Neural progenitor cell (in vitro differentiated cells): ENCODE results near the gene AVP. TPM values are rescaled to one million over a fixed set of nuclear protein-coding genes. Genes with fewer than 3 reads are reported as not detected.

Experiments used
- DNase-seq: peaks from one replicate; pipeline ENCODE4 v3.0.0-alpha.2; 2016; ENCODE audit warnings: low spot score
- H2AFZ ChIP-seq: fragments of 200-600 bp; sonication (generic); replicated peaks from 2 replicates; pipeline ENCODE4 v1.6.1; 2016; ENCODE audit warnings: antibody characterized with exemption
- H3F3A ChIP-seq: fragments of 200-600 bp; sonication (generic); 2 replicates; pipeline ENCODE4 v1.6.1; 2016; ENCODE audit warnings: antibody characterized with exemption, low read depth
- H3K27ac ChIP-seq: fragments of 200-600 bp; sonication (generic); 2 replicates; pipeline ENCODE4 v1.5.1; 2016; ENCODE audit warnings: mild to moderate bottlenecking
- H3K27me3 ChIP-seq: fragments of 200-600 bp; sonication (generic); 2 replicates; pipeline ENCODE4 v1.6.1; 2016; ENCODE audit warnings: mild to moderate bottlenecking, moderate library complexity
- H3K36me3 ChIP-seq: fragments of 200-600 bp; sonication (generic); 2 replicates; pipeline ENCODE4 v1.5.1; 2016
- H3K4me1 ChIP-seq: fragments of 200-600 bp; sonication (generic); 2 replicates; pipeline ENCODE4 v1.6.1; 2016; ENCODE audit warnings: mixed run types
- H3K4me2 ChIP-seq: fragments of 200-600 bp; sonication (generic); 2 replicates; pipeline ENCODE4 v1.6.1; 2016
- H3K4me3 ChIP-seq: fragments of 200-600 bp; sonication (generic); 2 replicates; pipeline ENCODE4 v1.5.1; 2016
- H3K79me2 ChIP-seq: fragments of 200-600 bp; sonication (generic); 2 replicates; pipeline ENCODE4 v1.6.1; 2016; ENCODE audit warnings: low read depth
- H3K9ac ChIP-seq: fragments of 200-600 bp; sonication (generic); 2 replicates; pipeline ENCODE4 v1.6.1; 2016
- H3K9me3 ChIP-seq: fragments of 200-600 bp; sonication (generic); 2 replicates; pipeline ENCODE4 v1.5.1; 2016; ENCODE audit warnings: low read depth
- H4K20me1 ChIP-seq: fragments of 200-600 bp; sonication (generic); 2 replicates; pipeline ENCODE4 v1.6.1; 2016; ENCODE audit warnings: low read depth
- H3K27ac Mint-ChIP-seq: 3 replicates; pipeline ENCODE4 v1.8.0; 2021; ENCODE audit warnings: mixed read lengths
- H3K27me3 Mint-ChIP-seq: 2 replicates; pipeline ENCODE4 v1.8.0; 2022; ENCODE audit warnings: low read depth, mild to moderate bottlenecking, inconsistent platforms, moderate library complexity, mixed read lengths; ENCODE audit not compliant: insufficient read depth
- H3K36me3 Mint-ChIP-seq: 3 replicates; pipeline ENCODE4 v1.8.0; 2021; ENCODE audit warnings: mixed read lengths
- H3K4me1 Mint-ChIP-seq: 3 replicates; pipeline ENCODE4 v1.8.0; 2021; ENCODE audit warnings: mixed read lengths
- H3K4me3 Mint-ChIP-seq: 3 replicates; pipeline ENCODE4 v1.8.0; 2021; ENCODE audit warnings: mild to moderate bottlenecking, moderate library complexity, mixed read lengths
- H3K9me3 Mint-ChIP-seq: 3 replicates; pipeline ENCODE4 v1.8.0; 2020; ENCODE audit warnings: mixed read lengths
- EZH2 ChIP-seq: fragments of 200-600 bp; sonication (generic); IDR thresholded peaks from 2 replicates; pipeline ENCODE4 v1.6.1; 2017; ENCODE audit warnings: antibody characterized with exemption, mild to moderate bottlenecking, moderate library complexity
- EZH2phosphoT487 ChIP-seq: fragments of 200-600 bp; sonication (generic); IDR thresholded peaks from 2 replicates; pipeline ENCODE4 v1.6.1; 2017; ENCODE audit warnings: antibody characterized with exemption
- total RNA-seq: library from RNA; depleted of rRNA; stranded (reverse); fragments of >200 nt; gene quantifications from 2 replicates; pipeline ENCODE4 v1.2.3, GENCODE V29; 2015; ENCODE audit warnings: low replicate concordance
- TF ChIP-seq, protein P1 (sequence below): fragments of 200-600 bp; sonication (generic); IDR thresholded peaks from 2 replicates; pipeline ENCODE4 v1.5.1; 2017; ENCODE audit warnings: antibody characterized with exemption, mild to moderate bottlenecking

The AVP gene
- total RNA-seq, 1 donor from 2014 or later, result not detected

DNA sequence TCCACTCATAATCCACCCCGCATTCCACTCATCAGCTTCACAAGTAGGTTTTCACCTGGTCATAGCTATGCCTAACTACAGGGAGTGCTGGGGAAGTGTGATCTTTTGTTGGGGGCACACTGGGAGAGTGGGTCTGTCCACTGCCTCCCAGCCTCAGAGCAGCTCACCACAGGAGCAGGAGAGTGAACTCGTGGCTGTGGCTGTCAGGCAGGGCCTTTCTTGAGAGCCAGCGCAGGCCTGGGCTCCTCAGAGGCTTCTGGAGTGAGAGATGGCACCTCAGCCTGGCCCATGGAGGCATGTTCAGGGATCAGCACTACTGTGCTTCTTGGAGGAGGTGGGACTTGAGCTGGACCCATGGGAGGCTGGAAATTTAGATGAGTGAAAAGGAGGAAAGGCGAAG, 45.1 kb downstream of the AVP start:
- DNase-seq, result no peak
- H3K27ac ChIP-seq, result no peak overlapping the region
- TF ChIP-seq EZH2phosphoT487 (no peak), EZH2 (no peak)
- TF ChIP-seq, protein P1, sequence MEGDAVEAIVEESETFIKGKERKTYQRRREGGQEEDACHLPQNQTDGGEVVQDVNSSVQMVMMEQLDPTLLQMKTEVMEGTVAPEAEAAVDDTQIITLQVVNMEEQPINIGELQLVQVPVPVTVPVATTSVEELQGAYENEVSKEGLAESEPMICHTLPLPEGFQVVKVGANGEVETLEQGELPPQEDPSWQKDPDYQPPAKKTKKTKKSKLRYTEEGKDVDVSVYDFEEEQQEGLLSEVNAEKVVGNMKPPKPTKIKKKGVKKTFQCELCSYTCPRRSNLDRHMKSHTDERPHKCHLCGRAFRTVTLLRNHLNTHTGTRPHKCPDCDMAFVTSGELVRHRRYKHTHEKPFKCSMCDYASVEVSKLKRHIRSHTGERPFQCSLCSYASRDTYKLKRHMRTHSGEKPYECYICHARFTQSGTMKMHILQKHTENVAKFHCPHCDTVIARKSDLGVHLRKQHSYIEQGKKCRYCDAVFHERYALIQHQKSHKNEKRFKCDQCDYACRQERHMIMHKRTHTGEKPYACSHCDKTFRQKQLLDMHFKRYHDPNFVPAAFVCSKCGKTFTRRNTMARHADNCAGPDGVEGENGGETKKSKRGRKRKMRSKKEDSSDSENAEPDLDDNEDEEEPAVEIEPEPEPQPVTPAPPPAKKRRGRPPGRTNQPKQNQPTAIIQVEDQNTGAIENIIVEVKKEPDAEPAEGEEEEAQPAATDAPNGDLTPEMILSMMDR, result no peak
- no peak overlapping the region for H3K27ac Mint-ChIP-seq
- peaks cover 12% of the 10 kb centered on the region for H3K4me1 Mint-ChIP-seq
- H3K9me3 Mint-ChIP-seq, result no peaks in the 10 kb centered on the region
- H4K20me1 ChIP-seq, result no peaks in the 10 kb centered on the region
- H3F3A ChIP-seq, result peaks cover 4% of the 10 kb centered on the region
- no peaks in the 10 kb centered on the region for H3K9me3 ChIP-seq
- no peak overlapping the region for H3K4me3 ChIP-seq
- H3K36me3 ChIP-seq, result no peaks in the 10 kb centered on the region
- H3K4me1 ChIP-seq, result no peaks in the 10 kb centered on the region
- H3K79me2 ChIP-seq, result no peaks in the 10 kb centered on the region
- peaks cover 27% of the 10 kb centered on the region for H3K36me3 Mint-ChIP-seq
- no peak overlapping the region for H3K9ac ChIP-seq
- H3K27me3 Mint-ChIP-seq, result peaks cover 6% of the 10 kb centered on the region
- H2AFZ ChIP-seq, result no peak overlapping the region
- no peak overlapping the region for H3K4me2 ChIP-seq
- no peaks in the 10 kb centered on the region for H3K27me3 ChIP-seq
- H3K4me3 Mint-ChIP-seq, result no peak overlapping the region

DNA sequence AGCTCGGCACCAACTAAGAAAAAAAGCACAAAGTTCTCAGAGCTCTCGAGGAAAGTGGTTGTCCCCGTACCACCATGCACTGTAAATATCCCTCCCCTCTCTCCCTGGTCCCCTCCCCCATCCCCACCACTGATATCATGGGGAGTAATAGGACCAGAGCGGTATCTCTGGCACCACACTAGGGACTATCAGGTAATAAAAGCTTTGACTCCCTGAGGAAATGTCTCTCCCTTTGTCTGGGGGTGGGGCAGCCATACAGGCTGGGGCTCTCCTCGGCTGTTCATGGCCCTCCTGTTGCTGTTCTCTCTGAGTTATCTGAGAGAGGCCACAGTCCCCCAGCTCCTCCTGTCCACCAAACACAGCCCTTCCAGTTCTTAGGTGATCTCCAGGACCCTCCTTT, 46.1 kb downstream of the AVP start:
- Histone ChIP-seq H2AFZ (no peak overlapping the region), H3K9me3 (no peaks in the 10 kb centered on the region), H4K20me1 (no peaks in the 10 kb centered on the region), H3K4me3 (no peak overlapping the region), H3F3A (peaks cover 4% of the 10 kb centered on the region), H3K9ac (no peak overlapping the region), H3K27me3 (no peaks in the 10 kb centered on the region), H3K4me2 (no peak overlapping the region), H3K27ac (no peak overlapping the region), H3K79me2 (no peaks in the 10 kb centered on the region), H3K36me3 (no peaks in the 10 kb centered on the region), H3K4me1 (no peaks in the 10 kb centered on the region)
- no peak for DNase-seq
- Mint-ChIP-seq H3K4me1 (peaks cover 12% of the 10 kb centered on the region), H3K9me3 (no peaks in the 10 kb centered on the region), H3K27ac (peak overlapping the region; percentile 37), H3K4me3 (no peak overlapping the region), H3K36me3 (peaks cover 27% of the 10 kb centered on the region), H3K27me3 (peaks cover 3% of the 10 kb centered on the region)
- TF ChIP-seq EZH2phosphoT487, result no peak
- TF ChIP-seq EZH2, result no peak
- TF ChIP-seq, protein P1, result no peak

DNA sequence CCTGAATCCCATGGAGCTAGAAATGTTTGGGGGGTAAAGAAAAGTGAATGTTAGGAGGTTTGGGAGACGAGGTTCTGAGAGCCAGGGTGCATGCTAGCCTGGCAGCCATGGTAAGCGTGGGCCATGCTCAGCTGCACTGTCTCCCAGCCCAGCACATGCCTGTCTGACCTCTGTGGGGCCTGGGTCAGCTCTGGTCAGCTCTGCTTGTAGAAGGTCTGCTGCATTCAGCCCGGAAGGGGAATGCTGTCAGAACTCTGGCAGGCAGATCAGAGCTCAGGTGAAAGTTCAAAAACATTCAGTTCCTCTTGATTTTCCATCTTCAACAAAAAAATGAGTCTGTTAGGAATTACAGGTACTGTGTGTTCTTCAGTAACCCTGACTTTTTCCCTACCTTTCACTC, 46.9 kb downstream of the AVP start:
- Mint-ChIP-seq H3K27me3 (peaks cover 3% of the 10 kb centered on the region), H3K36me3 (peaks cover 28% of the 10 kb centered on the region)

More for the DNA sequence above, 46.9 kb downstream of the AVP start:
- Histone ChIP-seq H3K36me3 (no peaks in the 10 kb centered on the region), H3K4me1 (no peaks in the 10 kb centered on the region), H4K20me1 (no peaks in the 10 kb centered on the region), H3K27ac (no peak overlapping the region), H3K4me3 (no peak overlapping the region), H3K9me3 (no peaks in the 10 kb centered on the region), H3K4me2 (no peak overlapping the region), H3K27me3 (no peaks in the 10 kb centered on the region), H3F3A (peaks cover 4% of the 10 kb centered on the region), H3K9ac (no peak overlapping the region), H2AFZ (no peak overlapping the region), H3K79me2 (no peaks in the 10 kb centered on the region)
- Mint-ChIP-seq H3K9me3 (no peaks in the 10 kb centered on the region), H3K4me3 (no peak overlapping the region), H3K4me1 (peaks cover 12% of the 10 kb centered on the region), H3K27ac (no peak overlapping the region)
- no peak for DNase-seq
- TF ChIP-seq, protein P1, result no peak
- TF ChIP-seq EZH2phosphoT487, result no peak
- no peak for TF ChIP-seq EZH2
